Mesodermal cell (in vitro differentiated cells): ENCODE results near the gene KCNC3.
A peak's percentile ranks its signal among the peaks of the same experiment; 100 is the strongest.

Experiments
- H3K27ac ChIP-seq: 2 replicates; pipeline ENCODE4 v1.7.0; 2013; ENCODE audit warnings: mild to moderate bottlenecking, low read depth, low read length, moderate library complexity; ENCODE audit not compliant: severe bottlenecking
- H3K36me3 ChIP-seq: 2 replicates; pipeline ENCODE4 v1.7.1; 2013; ENCODE audit warnings: mild to moderate bottlenecking, low read length, moderate library complexity; ENCODE audit not compliant: control insufficient read depth, insufficient read depth
- H3K4me1 ChIP-seq: one replicate; pipeline ENCODE4 v1.7.1; 2013; ENCODE audit warnings: mild to moderate bottlenecking, low read length; ENCODE audit not compliant: insufficient read depth, control insufficient read depth, poor library complexity, severe bottlenecking
- H3K4me3 ChIP-seq: 2 replicates; pipeline ENCODE4 v1.7.0; 2013; ENCODE audit warnings: low read length, control low read depth, mild to moderate bottlenecking; ENCODE audit not compliant: insufficient read depth, poor library complexity, severe bottlenecking; ENCODE audit errors: extremely low read depth
- H3K9me3 ChIP-seq: 2 replicates; pipeline ENCODE4 v1.7.1; 2013; ENCODE audit warnings: mild to moderate bottlenecking, low read length, moderate library complexity; ENCODE audit not compliant: control insufficient read depth
- WGBS, 2 experiments: methylation state at CpG; one replicate each; pipeline ENCODE4 v1.1.5; 2013; ENCODE audit warnings: missing lambda C conversion rate in 2 of 2; ENCODE audit not compliant: insufficient coverage in 2 of 2; 5-methylcytosine and 5-hydroxymethylcytosine counted together

The KCNC3 gene

DNA sequence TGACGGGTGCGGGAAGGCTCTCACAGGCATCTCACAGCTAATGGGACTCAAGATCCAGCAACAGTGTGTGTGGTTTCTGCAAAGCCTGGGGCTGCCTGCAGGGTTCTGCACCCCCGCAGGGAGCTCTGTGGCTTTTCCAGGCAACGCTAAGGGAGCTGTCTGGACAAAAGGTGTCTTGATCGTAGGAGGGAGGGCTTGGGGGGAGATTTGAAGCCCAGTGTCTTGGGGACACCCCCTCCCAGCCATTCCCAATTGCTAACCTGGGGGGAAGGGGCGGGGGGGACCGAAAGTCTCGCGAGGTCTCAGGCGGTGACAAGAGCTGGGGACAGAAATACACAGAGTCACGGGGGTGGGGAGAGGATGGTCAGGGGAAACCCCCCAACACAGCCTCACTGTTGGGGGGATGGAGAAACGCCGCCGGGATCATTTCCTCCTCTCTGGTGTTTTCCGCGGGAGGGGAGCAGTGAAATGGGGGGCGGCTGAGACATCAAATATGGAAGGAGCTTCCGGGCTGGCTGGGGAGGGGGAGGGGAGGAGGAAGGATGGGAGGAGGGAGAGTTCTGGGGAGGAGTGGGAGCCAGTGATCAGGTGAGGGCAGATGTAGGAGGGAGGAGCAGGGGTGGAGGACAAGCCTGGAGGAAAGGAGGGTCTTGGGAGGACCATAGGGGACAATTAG lies 13.3 kb downstream of the KCNC3 start:
- 17 to 34% methylated on average over 4 to 6 of the region's 18 CpGs for WGBS, 2 experiments
- H3K4me3 ChIP-seq: peak overlapping the region; percentile 31
- H3K36me3 ChIP-seq: no peaks in the 10 kb centered on the region
- no peaks in the 10 kb centered on the region for H3K9me3 ChIP-seq
- no peaks in the 10 kb centered on the region for H3K4me1 ChIP-seq
- H3K27ac ChIP-seq: no peak overlapping the region

DNA sequence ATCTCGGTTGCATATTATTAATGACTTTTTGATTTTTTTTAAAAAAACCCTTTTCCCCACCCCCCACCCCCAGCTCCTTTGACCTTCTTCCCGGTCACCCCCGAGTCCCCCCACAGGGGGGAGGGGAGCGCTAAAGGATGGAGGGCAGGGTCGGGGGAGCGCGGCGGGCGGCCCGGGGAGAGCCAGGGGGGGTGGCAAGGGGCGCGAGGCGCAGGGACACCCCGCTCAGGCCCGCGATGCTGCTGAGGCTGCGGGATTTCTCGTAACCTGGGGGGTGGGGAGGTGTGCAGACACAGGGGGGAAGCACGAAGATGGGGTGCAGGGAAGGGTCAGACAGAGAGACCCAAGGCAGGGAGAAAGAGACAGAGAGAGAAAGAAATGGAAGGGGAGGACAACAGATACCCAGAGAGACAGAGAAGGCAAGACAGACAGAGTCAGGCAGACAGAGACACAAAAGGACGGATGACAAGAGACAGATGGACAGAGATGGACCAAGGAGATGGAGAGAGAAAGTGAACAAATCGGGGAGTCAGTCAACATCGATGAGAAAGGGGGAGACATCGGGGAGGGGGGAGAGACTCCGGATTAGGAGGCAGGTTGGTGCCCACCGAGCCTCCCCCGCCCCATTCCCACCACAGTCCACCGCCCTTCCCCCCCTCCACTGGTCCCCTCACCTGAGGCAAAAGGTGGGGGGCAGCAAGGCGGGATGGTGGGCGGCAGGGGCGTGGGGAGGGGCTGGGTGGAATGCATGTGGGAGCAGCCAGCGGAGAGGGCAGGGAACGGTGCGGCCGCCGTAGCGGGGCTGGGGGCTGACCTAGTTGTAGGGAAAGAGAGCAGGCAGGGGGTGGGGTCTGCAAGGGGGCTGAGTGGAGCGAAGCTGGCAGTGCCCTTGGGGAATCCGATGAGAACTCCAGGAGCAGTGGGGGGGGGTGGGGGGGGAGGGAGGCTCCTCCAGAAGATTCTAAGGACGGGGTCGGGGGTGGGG lies 14.2 kb downstream of the KCNC3 start:
- WGBS, 2 experiments: 16 to 21% methylated on average over 9 to 14 of the region's 40 CpGs
- Histone ChIP-seq H3K4me1 (no peaks in the 10 kb centered on the region), H3K9me3 (no peaks in the 10 kb centered on the region), H3K36me3 (no peaks in the 10 kb centered on the region), H3K27ac (no peak overlapping the region), H3K4me3 (peak overlapping the region; percentile 3)

DNA sequence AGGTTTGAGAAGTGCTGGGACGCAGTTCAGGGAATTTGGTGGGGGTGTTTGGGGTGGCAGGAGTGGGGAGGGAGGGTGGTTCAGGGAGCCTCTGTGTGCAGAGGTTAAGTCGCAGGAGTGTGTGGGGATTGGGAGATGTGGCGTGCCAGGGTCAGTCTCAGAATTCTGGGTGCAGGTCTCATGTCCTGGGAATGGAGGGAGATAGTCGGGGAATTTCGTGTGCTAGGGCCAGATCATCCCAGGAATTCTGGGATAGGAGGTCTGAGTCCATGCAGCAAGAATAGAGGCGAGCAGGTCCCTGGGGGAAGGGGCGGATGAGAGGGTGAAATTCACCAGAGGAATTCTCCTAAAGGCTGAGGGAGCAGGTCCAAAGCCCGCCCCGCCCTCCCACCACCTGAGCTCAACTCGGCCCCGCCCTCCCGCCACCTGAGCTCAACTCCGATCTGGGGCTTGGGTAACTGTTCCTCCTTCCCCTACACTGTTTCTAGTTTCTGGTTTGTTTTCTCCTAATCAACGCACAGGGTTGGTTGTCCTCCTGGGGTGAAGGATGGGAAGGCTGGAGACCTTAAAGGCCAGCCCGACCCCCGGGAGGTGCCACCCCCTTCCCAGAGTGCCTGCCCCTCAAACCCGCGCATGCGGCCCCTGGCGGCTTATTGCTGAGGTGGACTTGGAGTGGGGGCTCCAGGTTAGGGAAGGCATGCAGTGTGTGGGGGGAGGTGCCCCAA lies 15.2 kb downstream of the KCNC3 start:
- H3K4me1 ChIP-seq: no peaks in the 10 kb centered on the region
- H3K27ac ChIP-seq: no peak overlapping the region
- H3K4me3 ChIP-seq: no peak overlapping the region
- H3K9me3 ChIP-seq: no peaks in the 10 kb centered on the region
- WGBS, 2 experiments: 18 to 27% methylated on average over 6 to 7 of the region's 20 CpGs
- no peaks in the 10 kb centered on the region for H3K36me3 ChIP-seq

DNA sequence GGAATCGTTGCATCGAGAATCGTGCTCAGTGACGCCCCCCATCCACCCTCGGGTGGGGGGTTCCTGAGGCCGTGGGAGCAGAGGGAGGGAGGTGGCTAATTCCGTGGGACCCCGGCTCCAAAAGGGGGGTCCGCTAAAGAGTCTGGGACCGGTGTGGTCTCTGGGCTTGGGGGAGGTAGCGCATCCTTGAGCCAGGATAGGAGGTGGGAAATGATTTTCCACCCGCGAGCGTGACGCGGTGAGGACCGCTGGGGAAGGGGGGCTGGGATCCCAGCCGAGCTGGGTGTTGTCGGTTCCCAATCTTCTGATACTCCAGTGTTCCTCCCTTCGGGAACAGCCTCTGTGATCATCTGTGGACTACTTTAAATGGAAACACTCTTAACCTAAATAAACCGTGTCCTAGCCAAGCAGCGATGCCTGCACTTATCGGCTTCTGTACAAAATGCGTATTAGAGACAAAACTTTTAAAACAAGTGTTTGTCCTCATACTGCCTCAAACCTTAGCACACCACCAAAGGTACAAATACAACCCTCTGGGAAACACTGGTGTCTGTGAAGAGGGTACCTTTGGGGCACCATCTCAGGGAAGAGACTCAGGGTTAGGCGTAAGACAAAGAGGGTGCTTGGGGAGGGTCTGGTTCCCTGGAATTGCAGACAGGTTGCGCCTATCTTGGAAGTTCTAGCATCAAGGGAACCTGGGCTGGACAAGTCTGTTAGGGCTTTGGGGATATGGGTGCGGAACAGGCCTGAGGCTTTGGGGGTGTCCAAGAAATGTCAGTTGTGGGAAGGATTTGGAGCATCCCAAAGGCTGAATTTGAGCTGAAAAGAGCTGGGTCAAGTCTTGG lies 16.0 kb downstream of the KCNC3 start:
- Histone ChIP-seq H3K27ac (no peak overlapping the region), H3K36me3 (no peaks in the 10 kb centered on the region), H3K4me3 (peak overlapping the region; percentile 38), H3K4me1 (no peaks in the 10 kb centered on the region), H3K9me3 (no peaks in the 10 kb centered on the region)
- WGBS, 2 experiments: 34 to 36% methylated on average over 22 of the region's 27 CpGs

DNA sequence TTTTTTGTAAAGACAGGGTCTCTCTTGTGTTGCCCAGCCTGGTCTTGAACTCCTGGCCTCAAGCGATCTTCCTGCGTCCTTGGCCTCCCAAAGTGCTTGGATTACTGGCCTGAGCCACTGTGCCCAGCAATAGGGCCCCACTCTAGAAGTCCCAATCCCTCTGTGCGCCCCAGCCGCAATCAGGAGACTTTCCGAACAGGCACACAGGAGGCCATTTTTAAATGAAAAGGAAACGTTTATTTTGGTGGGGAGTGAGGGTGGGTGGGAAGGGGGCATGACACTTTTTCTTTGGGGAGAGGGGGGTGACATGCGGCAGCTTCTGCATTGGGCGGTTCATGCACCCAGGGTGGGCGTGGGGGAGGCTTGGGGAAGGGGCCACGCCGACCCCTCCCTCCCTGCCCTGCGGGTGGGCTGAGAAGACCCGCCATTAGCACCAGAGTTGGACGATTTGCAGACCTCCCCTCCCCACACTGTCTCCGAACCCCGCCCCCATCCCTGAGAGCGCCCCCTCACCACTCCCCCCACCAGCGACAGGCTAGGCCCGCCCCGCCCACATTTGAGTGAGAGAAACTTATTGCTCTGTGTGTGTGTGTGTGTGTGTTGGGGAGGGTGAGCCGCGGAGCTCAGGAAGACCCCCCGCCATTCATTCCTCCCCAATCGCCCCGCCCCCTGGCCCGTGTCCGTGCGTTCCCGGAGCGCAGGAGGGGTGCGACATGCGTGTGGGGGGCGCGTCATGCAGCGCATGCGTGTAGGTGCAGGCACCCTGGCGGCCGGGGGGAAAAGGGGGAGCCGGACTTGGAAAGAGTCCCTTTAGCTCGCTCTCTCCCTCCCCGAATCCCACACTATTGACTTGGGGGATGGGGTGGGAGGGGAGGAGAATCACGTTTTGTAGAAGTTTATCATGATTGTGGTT lies 17.2 kb downstream of the KCNC3 start:
- Histone ChIP-seq H3K4me1 (no peaks in the 10 kb centered on the region), H3K9me3 (no peaks in the 10 kb centered on the region), H3K4me3 (peak overlapping the region; percentile 38), H3K27ac (no peak overlapping the region), H3K36me3 (no peaks in the 10 kb centered on the region)
- WGBS, 2 experiments: 33 to 42% methylated on average over 5 to 16 of the region's 42 CpGs

DNA sequence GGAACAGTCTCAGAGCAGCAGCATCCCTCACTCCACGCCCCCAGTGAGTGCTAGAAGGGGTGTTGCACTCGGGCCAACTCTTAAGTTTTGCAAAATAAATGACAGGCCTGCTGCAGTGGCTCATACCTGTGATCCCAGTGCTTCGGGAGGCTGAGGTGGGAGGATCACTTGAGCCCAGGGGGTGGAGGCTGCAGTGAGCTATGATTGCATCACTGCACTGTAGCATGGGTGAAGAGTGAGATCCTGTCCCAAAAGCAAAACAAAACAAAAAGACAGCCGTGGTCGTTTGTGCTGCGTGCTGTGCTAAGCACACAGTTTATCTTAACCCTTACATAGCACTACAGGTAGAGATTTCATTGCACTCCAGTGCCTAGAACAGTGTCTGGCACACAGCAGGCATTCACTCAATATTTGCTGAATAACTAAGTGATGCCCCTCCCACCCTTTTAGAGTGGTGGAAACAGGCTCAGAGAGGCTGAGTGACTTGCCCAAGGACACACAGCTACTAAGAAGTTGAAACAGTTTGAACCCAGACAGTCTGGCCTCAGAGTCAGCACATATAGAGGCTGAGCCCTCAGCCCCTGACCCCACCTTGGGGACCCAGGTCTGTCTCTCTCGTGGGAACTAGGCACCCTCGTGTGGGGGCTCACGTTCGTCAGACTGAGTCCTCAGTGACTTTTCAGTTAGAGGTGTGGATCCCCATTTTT lies 18.3 kb downstream of the KCNC3 start:
- Histone ChIP-seq H3K4me1 (no peaks in the 10 kb centered on the region), H3K27ac (no peak overlapping the region), H3K36me3 (no peaks in the 10 kb centered on the region), H3K4me3 (no peak overlapping the region), H3K9me3 (no peaks in the 10 kb centered on the region)
- WGBS, 2 experiments: 74 to 75% methylated on average over 9 to 10 of the region's 10 CpGs

DNA sequence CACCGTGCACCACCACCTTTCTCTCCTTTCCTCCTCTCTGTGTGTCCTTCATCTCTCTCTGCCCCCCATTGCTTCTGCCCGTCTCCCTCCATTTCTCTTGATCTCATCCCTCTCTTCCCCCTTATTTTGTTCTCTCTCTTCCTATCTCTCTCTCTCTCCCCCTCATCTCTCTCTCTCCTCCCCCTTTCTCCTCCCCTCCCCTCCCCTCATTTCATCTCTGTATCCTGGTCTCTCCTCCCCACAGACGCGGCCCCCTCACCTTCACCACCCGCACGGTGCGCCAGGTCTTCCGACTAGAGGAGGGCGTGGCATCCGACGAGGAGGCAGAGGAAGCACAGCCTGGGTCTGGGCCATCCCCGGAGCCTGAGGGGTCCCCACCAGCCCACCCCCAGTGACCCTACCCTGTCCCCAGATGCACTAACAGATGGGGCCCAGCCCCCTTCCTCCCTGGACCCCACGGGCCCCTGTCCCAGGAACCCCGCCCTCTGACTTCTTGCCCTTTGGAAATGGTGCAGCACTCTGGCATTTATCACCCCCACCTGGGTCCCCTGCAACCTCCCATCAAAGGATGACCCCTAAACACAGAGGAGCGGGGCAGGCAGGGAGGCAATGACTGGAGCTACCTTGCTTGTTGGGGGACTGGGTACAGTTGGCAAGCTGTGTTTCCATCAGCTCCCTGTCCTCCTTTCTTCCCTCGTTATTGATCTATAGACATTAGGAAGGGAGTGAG lies 19.6 kb downstream of the KCNC3 start:
- WGBS, 2 experiments: 59 to 60% methylated on average over 13 to 16 of the region's 16 CpGs
- no peak overlapping the region for H3K27ac ChIP-seq

DNA sequence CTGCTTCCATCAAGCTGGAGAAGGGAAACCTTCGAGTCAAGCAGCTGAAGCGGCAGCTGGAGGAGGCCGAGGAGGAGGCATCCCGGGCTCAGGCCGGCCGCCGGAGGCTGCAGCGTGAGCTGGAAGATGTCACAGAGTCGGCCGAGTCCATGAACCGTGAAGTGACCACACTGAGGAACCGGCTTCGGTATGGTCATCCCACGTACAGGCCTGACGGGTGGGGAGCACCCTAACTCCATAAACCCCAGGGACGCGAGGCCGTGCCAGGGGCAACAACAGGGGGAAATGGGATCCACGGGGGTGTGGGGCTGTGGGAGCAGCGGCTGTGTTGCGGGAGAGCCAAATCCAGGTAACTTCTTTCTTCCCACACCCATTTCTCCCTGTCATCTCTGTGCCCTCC lies 20.2 kb downstream of the KCNC3 start:
- Histone ChIP-seq H3K27ac (no peak overlapping the region), H3K4me1 (no peaks in the 10 kb centered on the region), H3K9me3 (no peaks in the 10 kb centered on the region), H3K4me3 (no peak overlapping the region), H3K36me3 (no peaks in the 10 kb centered on the region)
- 72 to 89% methylated on average over 15 to 20 of the region's 21 CpGs for WGBS, 2 experiments

More for the DNA sequence above, 19.6 kb downstream of the KCNC3 start:
- H3K9me3 ChIP-seq: no peaks in the 10 kb centered on the region
- H3K4me3 ChIP-seq: no peak overlapping the region
- no peaks in the 10 kb centered on the region for H3K36me3 ChIP-seq
- no peaks in the 10 kb centered on the region for H3K4me1 ChIP-seq

DNA sequence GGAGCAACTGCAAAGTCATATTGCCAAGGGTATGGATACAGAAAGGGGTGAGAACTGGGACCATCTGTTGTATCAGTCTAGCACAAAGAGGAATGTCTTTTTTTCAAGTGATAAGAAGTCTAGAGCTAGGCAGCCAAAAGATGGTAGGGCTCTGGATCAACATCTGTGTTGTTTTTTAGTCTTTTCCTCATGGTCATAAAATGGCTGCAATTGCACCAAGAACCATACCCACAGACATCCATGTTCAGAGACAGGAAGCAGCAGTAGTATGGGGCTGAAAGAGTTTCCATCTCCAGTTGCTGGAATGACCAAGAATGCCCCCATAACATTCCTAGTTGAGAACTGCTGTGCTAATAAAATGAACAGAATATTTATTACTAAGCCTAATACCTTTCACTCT lies 25.6 kb downstream of the KCNC3 start:
- Histone ChIP-seq H3K4me3 (no peak overlapping the region), H3K4me1 (no peaks in the 10 kb centered on the region), H3K36me3 (no peaks in the 10 kb centered on the region), H3K27ac (no peak overlapping the region), H3K9me3 (peaks cover 3% of the 10 kb centered on the region)
